CD4-positive, alpha-beta T cell (primary cell): ENCODE measurements around the gene POC1B. TPM values are rescaled to one million over a fixed set of nuclear protein-coding genes. Genes with fewer than 3 reads are reported as not detected.

Experiments used
- ATAC-seq: fragments of 200-7000 bp; cut with Tn5 transposase; one replicate; pipeline ENCODE4 v1.10.0; 2022; ENCODE audit warnings: mild to moderate bottlenecking; ENCODE audit not compliant: poor library complexity
- CTCF ChIA-PET: fragments of 350-600 bp; sonication (Branson Sonifier 250); formaldehyde crosslinking; loops from one replicate; lab custom pipeline; 2021; ENCODE audit warnings: antibody characterized with exemption, inconsistent platforms; lab: Charles Lee
- POLR2A ChIA-PET: fragments of 350-600 bp; sonication (Branson Sonifier 250); formaldehyde crosslinking; loops from one replicate; lab custom pipeline; 2021; ENCODE audit warnings: antibody characterized with exemption, inconsistent platforms; lab: Charles Lee
- DNase-seq, 14 experiments: peaks; one replicate each; pipeline ENCODE4 v3.0.0-alpha.2; 2013 to 2020; ENCODE audit warnings: mixed read lengths in 2 of 14
- H3K27ac ChIP-seq, 2 donors: one replicate each; pipeline versions ENCODE4 v1.5.1 to v1.7.0; 2013; ENCODE audit warnings: low read length in 2 of 2, low read depth in 1 of 2, mild to moderate bottlenecking in 1 of 2
- H3K27me3 ChIP-seq, 2 experiments: 1 replicate in 1 of 2; 2 replicates in 1 of 2; pipeline versions ENCODE4 v1.6.1 to v1.7.0; 2013; ENCODE audit warnings: low read length in 2 of 2, control low read depth in 1 of 2, mild to moderate bottlenecking in 1 of 2, moderate library complexity in 1 of 2; ENCODE audit not compliant: insufficient read depth in 2 of 2, control insufficient read depth in 1 of 2
- H3K36me3 ChIP-seq: one replicate; pipeline ENCODE4 v1.6.1; 2013; ENCODE audit warnings: low read length, control low read depth; ENCODE audit not compliant: insufficient read depth
- H3K4me1 ChIP-seq: one replicate; pipeline ENCODE4 v1.6.1; 2013; ENCODE audit warnings: low read length, control low read depth; ENCODE audit not compliant: insufficient read depth
- H3K4me3 ChIP-seq: one replicate; pipeline ENCODE4 v1.5.1; 2013; ENCODE audit warnings: mild to moderate bottlenecking, low read length, moderate library complexity
- H3K9me3 ChIP-seq, 2 experiments: 1 replicate in 1 of 2; 2 replicates in 1 of 2; pipeline versions ENCODE4 v1.6.1 to v1.7.0; 2013; ENCODE audit warnings: low read length in 2 of 2, mild to moderate bottlenecking in 2 of 2, control low read depth in 1 of 2, moderate library complexity in 1 of 2; ENCODE audit not compliant: control insufficient read depth in 1 of 2, insufficient read depth in 1 of 2
- H3K27ac Mint-ChIP-seq: one replicate; pipeline ENCODE4 v1.8.0; 2020; ENCODE audit warnings: mixed read lengths
- H3K27me3 Mint-ChIP-seq: one replicate; pipeline ENCODE4 v1.8.0; 2021; ENCODE audit warnings: mixed read lengths
- H3K36me3 Mint-ChIP-seq: one replicate; pipeline ENCODE4 v1.8.0; 2021; ENCODE audit warnings: low read depth, mixed read lengths
- H3K4me1 Mint-ChIP-seq: one replicate; pipeline ENCODE4 v1.8.0; 2021; ENCODE audit warnings: low read depth, mixed read lengths
- H3K4me3 Mint-ChIP-seq: one replicate; pipeline ENCODE4 v1.8.0; 2020; ENCODE audit warnings: mild to moderate bottlenecking, mixed read lengths
- H3K9me3 Mint-ChIP-seq: one replicate; pipeline ENCODE4 v1.8.0; 2020; ENCODE audit warnings: mixed read lengths
- CTCF ChIP-seq: fragments of 200-600 bp; IDR thresholded peaks from one replicate; pipeline ENCODE4 v1.8.0; 2022; ENCODE audit warnings: antibody characterized with exemption, mild to moderate bottlenecking
- intact Hi-C, 2 experiments: fragments of 100-400 bp; cut with DNase I in 1 of 2; cut with micrococcal nuclease in 1 of 2; formaldehyde crosslinking; loops; one replicate each; pipeline versions ENCODE4 v1.15.1 to v1.9.0; 2023 to 2025; cut with DNase I, micrococcal nuclease
- total RNA-seq, 174 experiments: library from RNA in 2 of 174; stranded (reverse) in 2 of 174; gene quantifications; one replicate each; pipeline ENCODE4 v1.2.3 and lab custom pipeline; 2021 to 2026

The POC1B gene
- total RNA-seq, 2 experiments from 2014 or later = 14.9 to 16.2 TPM

GRCh38 chr12:89417246-89417977 lies 108.4 kb downstream of the POC1B start:
- Mint-ChIP-seq H3K4me1 (no peaks in the 10 kb centered on the region), H3K27ac (no peak overlapping the region), H3K4me3 (no peak overlapping the region), H3K27me3 (no peaks in the 10 kb centered on the region), H3K36me3 (peaks cover 11% of the 10 kb centered on the region), H3K9me3 (no peaks in the 10 kb centered on the region)
- no peak for TF ChIP-seq CTCF
- ATAC-seq (no peak), DNase-seq (no peak)
- intact Hi-C loops = no loop called here
- POLR2A ChIA-PET = no interaction called here
- Histone ChIP-seq H3K27me3 (no peaks in the 10 kb centered on the region), H3K4me1 (no peaks in the 10 kb centered on the region), H3K27ac (no peak overlapping the region), H3K4me3 (no peak overlapping the region), H3K9me3 (no peaks in the 10 kb centered on the region), H3K36me3 (no peaks in the 10 kb centered on the region)
- CTCF ChIA-PET = no interaction called here

GRCh38 chr12:89416049-89416792 lies 109.6 kb downstream of the POC1B start:
- H3K4me3 Mint-ChIP-seq = no peak overlapping the region
- H3K27ac Mint-ChIP-seq = no peak overlapping the region
- no peak for TF ChIP-seq CTCF
- no peaks in the 10 kb centered on the region for H3K9me3 Mint-ChIP-seq
- H3K36me3 Mint-ChIP-seq = peaks cover 3% of the 10 kb centered on the region
- no peaks in the 10 kb centered on the region for H3K4me1 ChIP-seq
- CTCF ChIA-PET = no interaction called here
- H3K27me3 Mint-ChIP-seq = no peaks in the 10 kb centered on the region
- intact Hi-C loops = no loop called here
- no peaks in the 10 kb centered on the region for H3K36me3 ChIP-seq
- H3K27ac ChIP-seq = no peak overlapping the region
- no peaks in the 10 kb centered on the region for H3K9me3 ChIP-seq
- POLR2A ChIA-PET = interaction anchor here (0.5 kb wide), 1 partner anchor 99 kb away, joined by 3 read pairs; no protein-coding TSS in a partner anchor
- no peak for DNase-seq
- H3K4me1 Mint-ChIP-seq = no peaks in the 10 kb centered on the region
- ATAC-seq = no peak
- no peaks in the 10 kb centered on the region for H3K27me3 ChIP-seq
- H3K4me3 ChIP-seq = no peak overlapping the region

GRCh38 chr12:89414851-89415250 lies 111.0 kb downstream of the POC1B start:
- no peaks in the 10 kb centered on the region for H3K9me3 Mint-ChIP-seq
- no peak overlapping the region for H3K4me3 ChIP-seq
- no peak overlapping the region for H3K27ac Mint-ChIP-seq
- no peaks in the 10 kb centered on the region for H3K4me1 ChIP-seq
- DNase-seq = no peak
- no peaks in the 10 kb centered on the region for H3K27me3 ChIP-seq
- H3K9me3 ChIP-seq = no peaks in the 10 kb centered on the region
- H3K36me3 Mint-ChIP-seq = no peaks in the 10 kb centered on the region
- no peak overlapping the region for H3K4me3 Mint-ChIP-seq
- H3K27me3 Mint-ChIP-seq = no peaks in the 10 kb centered on the region
- ChIA-PET CTCF (no interaction called here), POLR2A (no interaction called here)
- no peaks in the 10 kb centered on the region for H3K36me3 ChIP-seq
- ATAC-seq = no peak
- intact Hi-C loops = no loop called here
- H3K4me1 Mint-ChIP-seq = no peaks in the 10 kb centered on the region
- TF ChIP-seq CTCF = no peak
- H3K27ac ChIP-seq = no peak overlapping the region
